GM19238 (cell line): Measurements from ENCODE around the gene CTAG1B.
"Not testable (repeated sequence)": the region's sequence is repeated elsewhere in the genome, so short reads cannot be mapped to it uniquely, and the experiment has no call there.

Experiments
- DNase-seq: peaks from one replicate; pipeline ENCODE4 v3.0.0; 2011; ENCODE audit warnings: low spot score; ENCODE audit not compliant: insufficient read length

Gene CTAG1B

DNA sequence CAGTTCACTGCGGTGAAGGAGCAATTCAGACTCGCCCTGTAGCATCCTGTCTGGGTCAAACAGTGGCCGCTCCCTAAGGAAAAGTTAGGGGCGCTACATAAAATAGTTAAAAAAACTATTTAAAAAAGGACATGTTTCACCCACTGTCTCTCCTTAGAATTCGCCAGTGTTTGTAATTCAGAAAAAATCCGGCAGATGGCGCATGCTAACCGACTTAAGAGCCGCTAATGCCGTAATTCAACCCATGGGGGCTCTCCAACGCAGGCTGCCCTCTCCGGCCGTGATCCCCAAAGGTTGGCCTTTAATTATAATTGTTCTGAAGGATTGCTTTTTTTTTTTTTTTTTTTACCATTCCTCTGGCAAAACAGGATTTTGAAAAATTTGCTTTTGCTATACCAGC, 28.7 kb downstream of the CTAG1B start:
- not testable (repeated sequence) for DNase-seq

DNA sequence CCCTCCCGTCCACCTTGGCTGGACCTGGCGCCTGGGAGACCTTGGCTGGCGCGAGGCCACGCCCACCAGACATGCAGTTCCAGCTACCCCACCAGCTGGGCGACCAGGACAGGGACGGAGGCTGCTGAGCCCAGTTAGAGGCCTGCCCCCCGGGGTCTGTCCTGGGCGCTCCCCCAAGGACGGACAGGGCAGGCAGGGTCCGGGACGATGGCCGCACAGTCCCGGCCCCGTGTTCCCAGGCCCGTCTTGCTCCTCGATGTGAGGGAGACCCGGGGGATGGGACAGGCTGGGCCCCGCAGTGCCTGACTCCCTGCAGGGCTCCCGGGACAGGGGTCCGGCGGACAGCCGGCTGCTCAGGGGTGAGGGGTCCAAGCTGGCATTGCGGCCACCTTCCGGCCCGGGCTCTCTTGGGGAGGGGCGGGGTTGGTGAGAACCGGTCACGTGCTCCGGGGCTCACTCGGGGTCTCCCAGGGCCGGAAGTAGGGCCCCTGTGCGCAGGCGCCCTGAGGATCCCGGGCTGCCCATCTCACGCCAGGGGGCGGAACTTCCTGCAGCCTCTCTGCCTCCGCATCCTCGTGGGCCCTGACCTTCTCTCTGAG, 34.4 kb downstream of the CTAG1B start, which contains the start of gene CTAG1A:
Gene CTAG1A, plus strand, starts transcription at position 549 of the 599 bp plus-strand sequence. CDS start 74 bp downstream, outside the sequence.
- DNase-seq = not testable (repeated sequence)

DNA sequence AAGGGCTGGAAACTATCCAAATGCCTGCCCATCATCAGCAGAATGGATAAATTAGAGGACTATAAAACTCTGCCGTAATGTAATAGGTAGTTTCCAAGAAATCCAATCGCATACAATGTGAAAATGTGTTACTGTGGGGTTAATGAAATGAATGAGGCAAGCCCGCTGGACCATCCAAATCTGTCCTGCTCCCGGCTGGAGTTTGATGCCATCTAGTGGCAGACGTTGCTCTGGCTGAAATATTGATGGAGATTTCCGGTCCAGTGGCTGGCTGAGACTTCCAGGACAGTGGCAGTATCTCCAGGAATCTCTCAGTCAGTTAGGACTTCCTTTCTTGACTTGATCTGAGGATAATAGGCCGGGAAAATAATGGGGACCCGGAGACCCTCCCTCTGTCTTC, 36.1 kb downstream of the CTAG1B start:
- DNase-seq = not testable (repeated sequence)

DNA sequence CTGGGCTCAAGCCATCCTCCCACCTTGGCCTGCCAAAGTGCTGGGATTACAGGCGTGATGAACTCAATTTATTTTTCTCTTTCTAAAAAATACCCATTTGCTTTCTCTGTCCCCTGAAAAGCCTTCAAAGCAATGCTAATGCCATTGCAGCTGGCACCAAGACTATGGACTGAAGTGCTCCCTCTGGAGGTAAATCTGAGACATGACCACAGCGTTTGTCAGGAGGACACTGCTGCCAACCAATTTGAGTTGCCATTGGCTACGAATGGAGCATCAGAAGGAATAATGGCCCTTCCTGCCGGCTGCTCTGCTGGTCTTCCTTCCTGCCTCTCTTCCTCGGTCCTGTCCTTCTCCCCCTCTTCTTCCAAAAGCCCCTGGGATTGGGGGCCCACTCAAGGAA, 44.0 kb downstream of the CTAG1B start:
- not testable (repeated sequence) for DNase-seq

GRCh38 chrX:154573061-154573460, 46.0 kb downstream of the CTAG1B start:
- DNase-seq = not testable (repeated sequence)

DNA sequence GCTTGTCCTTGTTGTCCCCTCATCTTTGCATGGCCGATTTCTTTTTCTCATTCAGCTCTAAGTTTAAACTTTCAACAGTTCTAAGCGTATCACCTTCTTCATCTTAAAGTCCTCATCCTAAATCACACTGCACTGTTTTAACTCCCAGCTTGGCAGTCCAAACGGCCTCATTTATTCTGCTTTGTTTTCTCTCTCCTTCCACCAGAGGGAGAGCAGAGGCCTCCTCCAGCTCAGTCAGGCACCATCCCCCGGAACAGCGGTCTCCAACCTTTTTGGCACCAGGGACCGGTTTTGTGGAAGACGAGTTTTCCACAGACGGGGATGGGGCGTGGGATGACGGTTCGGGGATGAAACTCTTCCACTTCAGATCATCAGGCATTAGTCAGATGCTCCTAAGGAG, 48.7 kb downstream of the CTAG1B start:
- not testable (repeated sequence) for DNase-seq
